ENCODE measurements around the gene RBM17.

DNA sequence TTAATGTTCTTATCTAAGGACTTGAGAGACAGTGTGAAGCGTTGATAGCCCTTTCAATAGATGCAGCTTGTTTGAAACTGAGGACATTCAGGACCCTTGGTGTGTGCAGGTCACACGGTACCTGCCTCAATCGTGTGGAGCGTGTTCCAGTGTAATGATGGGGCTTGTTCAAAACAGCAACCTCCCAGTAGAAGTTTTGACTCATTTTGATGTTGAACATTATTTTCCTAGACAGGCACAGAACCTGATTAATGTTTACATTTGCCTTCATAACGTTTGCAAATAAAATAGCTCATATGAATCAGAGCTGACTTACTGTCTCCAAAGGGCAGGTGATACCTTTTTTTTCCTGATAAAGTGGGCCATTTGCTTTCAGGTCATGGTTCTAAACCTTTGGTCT lies 21.3 kb downstream of the RBM17 start:
- TF ChIP-seq, protein P1, sequence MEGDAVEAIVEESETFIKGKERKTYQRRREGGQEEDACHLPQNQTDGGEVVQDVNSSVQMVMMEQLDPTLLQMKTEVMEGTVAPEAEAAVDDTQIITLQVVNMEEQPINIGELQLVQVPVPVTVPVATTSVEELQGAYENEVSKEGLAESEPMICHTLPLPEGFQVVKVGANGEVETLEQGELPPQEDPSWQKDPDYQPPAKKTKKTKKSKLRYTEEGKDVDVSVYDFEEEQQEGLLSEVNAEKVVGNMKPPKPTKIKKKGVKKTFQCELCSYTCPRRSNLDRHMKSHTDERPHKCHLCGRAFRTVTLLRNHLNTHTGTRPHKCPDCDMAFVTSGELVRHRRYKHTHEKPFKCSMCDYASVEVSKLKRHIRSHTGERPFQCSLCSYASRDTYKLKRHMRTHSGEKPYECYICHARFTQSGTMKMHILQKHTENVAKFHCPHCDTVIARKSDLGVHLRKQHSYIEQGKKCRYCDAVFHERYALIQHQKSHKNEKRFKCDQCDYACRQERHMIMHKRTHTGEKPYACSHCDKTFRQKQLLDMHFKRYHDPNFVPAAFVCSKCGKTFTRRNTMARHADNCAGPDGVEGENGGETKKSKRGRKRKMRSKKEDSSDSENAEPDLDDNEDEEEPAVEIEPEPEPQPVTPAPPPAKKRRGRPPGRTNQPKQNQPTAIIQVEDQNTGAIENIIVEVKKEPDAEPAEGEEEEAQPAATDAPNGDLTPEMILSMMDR (IDR thresholded peaks at IDR 0.05; ENCODE audit: low read depth, low read length, missing input control) = no peak
- TF ChIP-seq EGR1 (IDR thresholded peaks at IDR 0.05; ENCODE audit: low read depth in 2 of 2) = no peak
- no peak for TF ChIP-seq SP1 (IDR thresholded peaks at IDR 0.05)
- TF ChIP-seq RAD21 (IDR thresholded peaks at IDR 0.05) = no peak
- TF ChIP-seq ZBTB33 (IDR thresholded peaks at IDR 0.05) = no peak
- TF ChIP-seq TAF1 (conservative IDR thresholded peaks at IDR 0.05) = no peak
